Measurements from ENCODE around the gene TYW1B. TPM values are rescaled to one million over a fixed set of nuclear protein-coding genes. Genes with fewer than 3 reads are reported as not detected.
"Not testable (repeated sequence)": the region's sequence is repeated elsewhere in the genome, so short reads cannot be mapped to it uniquely, and the experiment has no call there.

TYW1B gene
- total and polyA plus RNA-seq, 2 donors (not counting 1 experiment from before 2014, with no cell fraction given): 4.7 to 6.1 TPM

GRCh38 chr7:72538147-72538546, 289.9 kb downstream of the TYW1B start:
- no peak for DNase-seq (ENCODE audit: low read depth in 2 of 2)
- no peaks in the 10 kb centered on the region for H3K36me3 ChIP-seq (ENCODE audit: control insufficient read depth, insufficient read depth, low read length)
- TF ChIP-seq EZH2 (IDR thresholded peaks at IDR 0.05; ENCODE audit: low read length, missing control alignments) (no peak), CTCF (conservative IDR thresholded peaks at IDR 0.05 in 1 of 2, IDR thresholded peaks at IDR 0.05 in 1 of 2; ENCODE audit: low read depth in 1 of 2, low read length in 2 of 2) (no peak)
- no peaks in the 10 kb centered on the region for H3K79me2 ChIP-seq (ENCODE audit: control insufficient read depth, insufficient read depth, low read length)
- no peaks in the 10 kb centered on the region for H3K27me3 ChIP-seq (ENCODE audit: control insufficient read depth, insufficient read depth, low read length)
- no peak overlapping the region for H2AFZ ChIP-seq (ENCODE audit: low read length)
- H3K4me3 ChIP-seq (replicated peaks in 1 of 4; ENCODE audit: control extremely low read depth in 1 of 4, insufficient read depth in 1 of 4, low read depth in 3 of 4, low read length in 4 of 4): no peak overlapping the region
- H3K4me1 ChIP-seq (ENCODE audit: control insufficient read depth, extremely low read depth, insufficient read depth, low read length): no peaks in the 10 kb centered on the region
- H4K20me1 ChIP-seq (ENCODE audit: control insufficient read depth, extremely low read depth, insufficient read depth, low read length): no peaks in the 10 kb centered on the region
- H3K9me3 ChIP-seq (ENCODE audit: control insufficient read depth, insufficient read depth, low read depth, low read length): no peaks in the 10 kb centered on the region
- no peak overlapping the region for H3K9ac ChIP-seq (ENCODE audit: insufficient read depth, low read length)
- H3K4me2 ChIP-seq (ENCODE audit: extremely low read depth, insufficient read depth, low read length): no peak overlapping the region
- H3K27ac ChIP-seq (ENCODE audit: insufficient read depth, low read length): no peak overlapping the region

- H3K79me2 ChIP-seq (ENCODE audit: control insufficient read depth, insufficient read depth, low read length); H3K4me2 ChIP-seq (ENCODE audit: extremely low read depth, insufficient read depth, low read length); H3K9ac ChIP-seq (ENCODE audit: insufficient read depth, low read length); H3K36me3 ChIP-seq (ENCODE audit: control insufficient read depth, insufficient read depth, low read length); H4K20me1 ChIP-seq (ENCODE audit: control insufficient read depth, extremely low read depth, insufficient read depth, low read length); H3K27ac ChIP-seq (ENCODE audit: insufficient read depth, low read length); H2AFZ ChIP-seq (ENCODE audit: low read length); H3K4me3 ChIP-seq (replicated peaks in 1 of 4; ENCODE audit: control extremely low read depth in 1 of 4, insufficient read depth in 1 of 4, low read depth in 3 of 4, low read length in 4 of 4); DNase-seq (ENCODE audit: low read depth in 2 of 2); H3K4me1 ChIP-seq (ENCODE audit: control insufficient read depth, extremely low read depth, insufficient read depth, low read length); H3K27me3 ChIP-seq (ENCODE audit: control insufficient read depth, insufficient read depth, low read length); H3K9me3 ChIP-seq (ENCODE audit: control insufficient read depth, insufficient read depth, low read depth, low read length): not testable (repeated sequence)
These were observed 292.0 kb downstream of the TYW1B start for GRCh38 chr7:72536038-72536437.

GRCh38 chr7:72531048-72531447, 297.0 kb downstream of the TYW1B start:
- H2AFZ ChIP-seq (ENCODE audit: low read length); H3K36me3 ChIP-seq (ENCODE audit: control insufficient read depth, insufficient read depth, low read length); DNase-seq (ENCODE audit: low read depth in 2 of 2); H4K20me1 ChIP-seq (ENCODE audit: control insufficient read depth, extremely low read depth, insufficient read depth, low read length); H3K4me1 ChIP-seq (ENCODE audit: control insufficient read depth, extremely low read depth, insufficient read depth, low read length); H3K9me3 ChIP-seq (ENCODE audit: control insufficient read depth, insufficient read depth, low read depth, low read length); H3K79me2 ChIP-seq (ENCODE audit: control insufficient read depth, insufficient read depth, low read length); H3K4me2 ChIP-seq (ENCODE audit: extremely low read depth, insufficient read depth, low read length); H3K4me3 ChIP-seq (replicated peaks in 1 of 4; ENCODE audit: control extremely low read depth in 1 of 4, insufficient read depth in 1 of 4, low read depth in 3 of 4, low read length in 4 of 4); H3K27ac ChIP-seq (ENCODE audit: insufficient read depth, low read length); H3K27me3 ChIP-seq (ENCODE audit: control insufficient read depth, insufficient read depth, low read length); H3K9ac ChIP-seq (ENCODE audit: insufficient read depth, low read length): not testable (repeated sequence)

Other genes with a start within 250 kb of the TYW1B start
- 3.1 and 4.8 TPM in 2 replicates for gene POM121, start 96.9 kb upstream of the TYW1B start, total RNA-seq
- 6.3 and 10.0 TPM in 2 replicates for gene POM121, start 96.9 kb upstream of the TYW1B start, polyA plus RNA-seq
- not detected in 2 replicates for gene TRIM74, start 141.3 kb upstream of the TYW1B start, total RNA-seq
- not detected in 2 replicates for gene TRIM74, start 141.3 kb upstream of the TYW1B start, polyA plus RNA-seq
- gene SPDYE8, start 201.6 kb upstream of the TYW1B start, total RNA-seq: not detected in 2 replicates
- gene SPDYE8, start 201.6 kb upstream of the TYW1B start, polyA plus RNA-seq: not detected in 2 replicates
- gene SPDYE11, start 229.7 kb upstream of the TYW1B start, total RNA-seq: not detected in 2 replicates
- gene SPDYE11, start 229.7 kb upstream of the TYW1B start, polyA plus RNA-seq: not detected in 2 replicates

Measured in fibroblast of lung (primary cell).